K562 (cell line): ENCODE results near the gene TOX2. TPM values are rescaled to one million over a fixed set of nuclear protein-coding genes. Genes with fewer than 3 reads are reported as not detected.

Experiments
- BMI1 ChIP-seq: fragments of 150-350 bp; IDR thresholded peaks from 2 replicates; pipeline ENCODE4 v1.6.1; 2014; ENCODE audit warnings: low read length
- CBX1 ChIP-seq: sonication (generic); IDR thresholded peaks from 2 replicates; pipeline ENCODE4 v1.6.1; 2016; ENCODE audit warnings: antibody characterized with exemption, low read depth, mild to moderate bottlenecking
- COPS2 ChIP-seq: fragments of 450-650 bp; conservative IDR thresholded peaks from 2 replicates; pipeline ENCODE4 v1.6.1; 2016; ENCODE audit warnings: mild to moderate bottlenecking, moderate library complexity
- E2F4 ChIP-seq: sonication (generic); formaldehyde crosslinking; IDR thresholded peaks from 2 replicates; pipeline ENCODE4 v1.8.0; 2022; ENCODE audit warnings: mild to moderate bottlenecking, low read depth, missing genetic modification reagents
- E2F6 ChIP-seq, 2 experiments: IDR thresholded peaks; 2 replicates each; pipeline ENCODE4 v1.6.1; 2011; ENCODE audit warnings: borderline replicate concordance in 1 of 2, control low read depth in 1 of 2, low read depth in 1 of 2, low read length in 1 of 2, mild to moderate bottlenecking in 1 of 2, mixed read lengths in 1 of 2, moderate library complexity in 1 of 2; ENCODE audit not compliant: insufficient read depth in 1 of 2, insufficient read length in 1 of 2, poor library complexity in 1 of 2, severe bottlenecking in 1 of 2; ENCODE audit errors: extremely low read depth in 1 of 2
- EHMT2 ChIP-seq: fragments of 450-650 bp; IDR thresholded peaks from 2 replicates; pipeline ENCODE4 v1.6.1; 2018; ENCODE audit warnings: antibody characterized with exemption
- MTA3 ChIP-seq: fragments of 450-650 bp; formaldehyde crosslinking; IDR thresholded peaks from 2 replicates; pipeline ENCODE4 v1.6.1; 2017; ENCODE audit warnings: mild to moderate bottlenecking, borderline replicate concordance
- MTF1 ChIP-seq: fragments of 250-450 bp; sonication (Bioruptor Pico); IDR thresholded peaks from 2 replicates; pipeline ENCODE4 v1.9.0; 2021; ENCODE audit warnings: moderate library complexity, mild to moderate bottlenecking, inconsistent platforms, borderline replicate concordance
- MXI1 ChIP-seq: IDR thresholded peaks from 2 replicates; pipeline ENCODE4 v1.6.1; 2011; ENCODE audit warnings: low read depth, mild to moderate bottlenecking, improper control_type of control experiment, low read length
- NEUROD1 ChIP-seq: fragments of 150-350 bp; IDR thresholded peaks from 2 replicates; pipeline ENCODE4 v1.6.1; 2014; ENCODE audit warnings: borderline replicate concordance, low read length, low read depth; ENCODE audit not compliant: partially characterized antibody
- PHB ChIP-seq: fragments of 250-450 bp; sonication (Bioruptor Pico); IDR thresholded peaks from 2 replicates; pipeline ENCODE4 v1.5.0; 2021
- RBBP5 ChIP-seq: fragments of 200-600 bp; sonication (generic); IDR thresholded peaks from 2 replicates; pipeline ENCODE4 v1.6.1; 2012; ENCODE audit warnings: borderline replicate concordance, mild to moderate bottlenecking, low read length, control low read depth, inconsistent platforms; ENCODE audit not compliant: insufficient read depth, poor library complexity, severe bottlenecking
- TAF15 ChIP-seq: fragments of 200-400 bp; formaldehyde crosslinking; IDR thresholded peaks from 2 replicates; pipeline ENCODE4 v1.6.1; 2017; ENCODE audit warnings: mild to moderate bottlenecking, low read depth, low read length, moderate library complexity
- USF2 ChIP-seq: sonication (generic); formaldehyde crosslinking; IDR thresholded peaks from 2 replicates; pipeline ENCODE4 v1.5.0; 2020; ENCODE audit warnings: missing genetic modification reagents
- ZBTB5 ChIP-seq: fragments of 450-650 bp; IDR thresholded peaks from 2 replicates; pipeline ENCODE4 v1.6.1; 2017; ENCODE audit warnings: antibody characterized with exemption
- ZC3H11A ChIP-seq: IDR thresholded peaks from 2 replicates; pipeline ENCODE4 v1.6.1; 2012; ENCODE audit warnings: low read depth, low read length, improper control_type of control experiment
- ZFP36 ChIP-seq: fragments of 150-350 bp; IDR thresholded peaks from 2 replicates; pipeline ENCODE4 v1.6.1; 2018; ENCODE audit warnings: low read length, low read depth; ENCODE audit not compliant: partially characterized antibody
- ZNF197 ChIP-seq: fragments of 200-800 bp; sonication (Bioruptor generic); IDR thresholded peaks from 2 replicates; pipeline ENCODE4 v1.6.1; 2016; ENCODE audit warnings: low read depth, missing genetic modification characterization, missing compliant biosample characterization
- ZNF518B ChIP-seq: fragments of 250-450 bp; sonication (Bioruptor Pico); IDR thresholded peaks from 2 replicates; pipeline ENCODE4 v1.5.0; 2021; ENCODE audit warnings: mild to moderate bottlenecking, moderate library complexity
- ZNF589 ChIP-seq: fragments of 200-800 bp; sonication (Bioruptor generic); IDR thresholded peaks from 2 replicates; pipeline ENCODE4 v1.6.1; 2016; ENCODE audit warnings: low read depth, missing genetic modification characterization, missing compliant biosample characterization
- polyA plus RNA-seq, 8 experiments: library from polyadenylated mRNA; depleted of rRNA in 4 of 8; stranded (reverse) in 5 of 8; unstranded in 3 of 8; fragments of >200 nt; fragmentation: Nextera tagmentation in 2 of 8; fragmentation: Illumina TruSeq in 1 of 8; extraction: Ambion mirVana in 2 of 8; extraction: Trizol in 1 of 8; gene quantifications; 2 replicates each; pipeline versions ENCODE4 v1.2.1 to v1.2.3, GENCODE V29; 2011 to 2014; ENCODE audit warnings: inconsistent platforms in 1 of 8, missing spikeins in 1 of 8
- total RNA-seq, 7 experiments: library from RNA; depleted of rRNA in 6 of 7; stranded (reverse); fragments of >200 nt in 6 of 7; fragmentation: Illumina TruSeq in 2 of 7; extraction: Trizol in 2 of 7; gene quantifications; 2 replicates each; pipeline versions ENCODE4 v1.2.1 to v1.2.3, GENCODE V29; 2011 to 2021; ENCODE audit warnings: low replicate concordance in 1 of 7

Gene TOX2
- total and polyA plus RNA-seq, 9 of the 15 experiments (the other 6 are each of a cell fraction or from before 2014, with no cell fraction given) = not detected

- TF ChIP-seq MTF1 (CRISPR knock-in tag) (no peak), ZNF589 (CRISPR knock-in tag) (peak; percentile 95), ZC3H11A (no peak), BMI1 (no peak), RBBP5 (no peak), MXI1 (no peak), PHB (CRISPR knock-in tag) (no peak), ZNF518B (CRISPR knock-in tag) (no peak), NEUROD1 (peak; percentile 37), CBX1 (no peak), ZNF197 (CRISPR knock-in tag) (0 out of 2 replicates have a peak, but pooled peaks have one; percentile 66), ZFP36 (no peak), E2F4 (no peak), MTA3 (no peak), EHMT2 (no peak), USF2 (CRISPR knock-in tag) (no peak), COPS2 (no peak), ZBTB5 (no peak), E2F6 (IDR thresholded peaks at IDR 0.05; ENCODE audit: borderline replicate concordance in 1 of 2, extremely low read depth in 1 of 2, insufficient read depth in 1 of 2, insufficient read length in 1 of 2, low read depth in 1 of 2, low read length in 1 of 2, poor library complexity in 1 of 2, severe bottlenecking in 1 of 2) (no peak), TAF15 (no peak)
Observed at GRCh38 chr20:44010162-44010704, 95.6 kb downstream of the TOX2 start (continued).
